ENCODE results near the gene RHOH.
"Not testable (repeated sequence)": the region's sequence is repeated elsewhere in the genome, so short reads cannot be mapped to it uniquely, and the experiment has no call there.

RHOH gene

GRCh38 chr4:40281913-40282312, 85.1 kb downstream of the RHOH start:
- POLR2A ChIA-PET, result no interaction called here
- TF ChIP-seq ZNF384 (IDR thresholded peaks at IDR 0.05) (no peak), SUZ12 (IDR thresholded peaks at IDR 0.05) (no peak), SP1 (IDR thresholded peaks at IDR 0.05) (no peak), FOXA1 (IDR thresholded peaks at IDR 0.05) (no peak), LEF1 (IDR thresholded peaks at IDR 0.05; ENCODE audit: borderline replicate concordance) (no peak), BHLHE40 (IDR thresholded peaks at IDR 0.05; ENCODE audit: borderline replicate concordance) (no peak), ARNT (IDR thresholded peaks at IDR 0.05) (no peak), ELF4 (IDR thresholded peaks at IDR 0.05) (no peak), NFRKB (IDR thresholded peaks at IDR 0.05) (no peak), FOXM1 (IDR thresholded peaks at IDR 0.05; ENCODE audit: borderline replicate concordance) (no peak), FOXK2 (IDR thresholded peaks at IDR 0.05) (no peak), L3MBTL2 (conservative IDR thresholded peaks at IDR 0.05) (no peak), CTBP1 (IDR thresholded peaks at IDR 0.05; ENCODE audit: borderline replicate concordance) (no peak), TARDBP (IDR thresholded peaks at IDR 0.05) (no peak), HDGF (IDR thresholded peaks at IDR 0.05; ENCODE audit: borderline replicate concordance) (no peak)
- TF ChIP-seq, protein P1, sequence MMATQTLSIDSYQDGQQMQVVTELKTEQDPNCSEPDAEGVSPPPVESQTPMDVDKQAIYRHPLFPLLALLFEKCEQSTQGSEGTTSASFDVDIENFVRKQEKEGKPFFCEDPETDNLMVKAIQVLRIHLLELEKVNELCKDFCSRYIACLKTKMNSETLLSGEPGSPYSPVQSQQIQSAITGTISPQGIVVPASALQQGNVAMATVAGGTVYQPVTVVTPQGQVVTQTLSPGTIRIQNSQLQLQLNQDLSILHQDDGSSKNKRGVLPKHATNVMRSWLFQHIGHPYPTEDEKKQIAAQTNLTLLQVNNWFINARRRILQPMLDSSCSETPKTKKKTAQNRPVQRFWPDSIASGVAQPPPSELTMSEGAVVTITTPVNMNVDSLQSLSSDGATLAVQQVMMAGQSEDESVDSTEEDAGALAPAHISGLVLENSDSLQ (IDR thresholded peaks at IDR 0.05), result no peak
- no peak for DNase-seq (ENCODE audit: extremely low spot score)
- CTCF ChIA-PET, result no interaction called here

GRCh38 chr4:40282857-40283256, 86.0 kb downstream of the RHOH start:
- POLR2A ChIA-PET, result not testable (repeated sequence)
- CTCF ChIA-PET, result interaction anchor here (0.9 kb wide), 1 partner anchor 33 kb away, joined by 3 read pairs; no protein-coding TSS in a partner anchor

GRCh38 chr4:40283413-40283812, 86.6 kb downstream of the RHOH start:
- ChIA-PET CTCF (interaction anchor here (0.9 kb wide), 1 partner anchor 33 kb away, joined by 3 read pairs; no protein-coding TSS in a partner anchor), POLR2A (no interaction called here)
- DNase-seq (ENCODE audit: extremely low spot score), result no peak
- TF ChIP-seq L3MBTL2 (conservative IDR thresholded peaks at IDR 0.05), result no peak
- TF ChIP-seq FOXK2 (IDR thresholded peaks at IDR 0.05), result no peak
- TF ChIP-seq, protein P1 (IDR thresholded peaks at IDR 0.05), result no peak
- no peak for TF ChIP-seq BHLHE40 (IDR thresholded peaks at IDR 0.05; ENCODE audit: borderline replicate concordance)
- no peak for TF ChIP-seq ELF4 (IDR thresholded peaks at IDR 0.05)
- no peak for TF ChIP-seq SUZ12 (IDR thresholded peaks at IDR 0.05)
- no peak for TF ChIP-seq FOXM1 (IDR thresholded peaks at IDR 0.05; ENCODE audit: borderline replicate concordance)
- no peak for TF ChIP-seq SP1 (IDR thresholded peaks at IDR 0.05)
- TF ChIP-seq HDGF (IDR thresholded peaks at IDR 0.05; ENCODE audit: borderline replicate concordance), result no peak
- no peak for TF ChIP-seq ARNT (IDR thresholded peaks at IDR 0.05)

More at GRCh38 chr4:40282857-40283256, 86.0 kb downstream of the RHOH start:
- not testable (repeated sequence) for DNase-seq (ENCODE audit: extremely low spot score)

DNA sequence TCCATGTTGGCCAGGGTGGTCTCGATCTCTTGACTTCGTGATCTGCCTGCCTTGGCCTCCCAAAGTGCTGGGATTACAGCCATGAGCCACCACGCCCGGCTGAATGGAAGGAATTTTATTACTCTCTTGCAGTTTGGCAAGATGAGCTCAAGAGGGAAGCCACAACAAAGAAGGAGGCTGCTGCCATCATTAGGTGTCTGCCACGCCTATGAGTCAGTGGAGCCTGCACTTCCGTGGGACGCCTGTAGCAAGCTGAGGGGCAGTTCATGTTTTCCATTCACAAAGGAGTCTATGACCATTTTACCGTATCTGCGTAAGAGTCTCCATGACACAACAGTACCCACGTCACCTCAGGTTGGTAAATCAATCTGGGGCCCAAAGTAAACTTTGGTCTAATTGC, 87.1 kb downstream of the RHOH start:
- no peak for TF ChIP-seq FOXK2 (IDR thresholded peaks at IDR 0.05)
- TF ChIP-seq, protein P1 (IDR thresholded peaks at IDR 0.05), result no peak
- TF ChIP-seq SUZ12 (IDR thresholded peaks at IDR 0.05), result no peak
- no peak for TF ChIP-seq TARDBP (IDR thresholded peaks at IDR 0.05)
- TF ChIP-seq LEF1 (IDR thresholded peaks at IDR 0.05; ENCODE audit: borderline replicate concordance), result no peak
- no peak for TF ChIP-seq CTBP1 (IDR thresholded peaks at IDR 0.05; ENCODE audit: borderline replicate concordance)
- TF ChIP-seq ELF4 (IDR thresholded peaks at IDR 0.05), result no peak
- DNase-seq (ENCODE audit: extremely low spot score), result no peak
- ChIA-PET POLR2A (no interaction called here), CTCF (interaction anchor here (0.9 kb wide), 1 partner anchor 32 kb away, joined by 3 read pairs; no protein-coding TSS in a partner anchor)

DNA sequence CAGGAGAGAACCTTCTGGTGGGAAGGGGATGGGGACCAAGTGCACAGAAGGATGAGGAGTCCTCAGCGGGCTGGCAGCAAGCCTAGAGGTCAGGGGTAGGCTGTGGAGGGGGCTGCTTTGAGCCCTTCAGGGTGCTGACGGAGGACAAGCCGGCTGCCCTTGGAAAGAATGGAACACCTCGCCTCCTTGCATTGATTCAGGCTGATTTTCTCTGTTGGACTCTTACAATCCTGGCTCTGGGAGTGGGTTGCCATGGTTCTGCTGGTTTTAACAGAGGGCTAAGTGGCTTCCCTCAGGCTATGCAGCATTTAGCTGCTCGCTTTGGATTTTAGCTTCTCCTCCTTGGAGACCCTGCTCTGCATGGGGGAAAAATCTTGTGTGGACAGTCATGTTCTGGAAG, 88.9 kb downstream of the RHOH start:
- ChIA-PET POLR2A (no interaction called here), CTCF (no interaction called here)
- TF ChIP-seq FOXK2 (IDR thresholded peaks at IDR 0.05), result no peak
- TF ChIP-seq HDGF (IDR thresholded peaks at IDR 0.05; ENCODE audit: borderline replicate concordance), result no peak
- no peak for TF ChIP-seq CTBP1 (IDR thresholded peaks at IDR 0.05; ENCODE audit: borderline replicate concordance)
- no peak for TF ChIP-seq ELF4 (IDR thresholded peaks at IDR 0.05)
- no peak for TF ChIP-seq ARNT (IDR thresholded peaks at IDR 0.05)
- no peak for TF ChIP-seq L3MBTL2 (conservative IDR thresholded peaks at IDR 0.05)
- TF ChIP-seq TARDBP (IDR thresholded peaks at IDR 0.05), result no peak
- no peak for TF ChIP-seq NFRKB (IDR thresholded peaks at IDR 0.05)
- TF ChIP-seq, protein P1 (IDR thresholded peaks at IDR 0.05), result no peak
- TF ChIP-seq FOXM1 (IDR thresholded peaks at IDR 0.05; ENCODE audit: borderline replicate concordance), result no peak
- no peak for TF ChIP-seq FOXA1 (IDR thresholded peaks at IDR 0.05)
- TF ChIP-seq BHLHE40 (IDR thresholded peaks at IDR 0.05; ENCODE audit: borderline replicate concordance), result no peak
- TF ChIP-seq SP1 (IDR thresholded peaks at IDR 0.05), result no peak
- no peak for TF ChIP-seq SUZ12 (IDR thresholded peaks at IDR 0.05)
- TF ChIP-seq LEF1 (IDR thresholded peaks at IDR 0.05; ENCODE audit: borderline replicate concordance), result no peak
- no peak for TF ChIP-seq ZNF384 (IDR thresholded peaks at IDR 0.05)
- DNase-seq (ENCODE audit: extremely low spot score), result no peak

- no peak for DNase-seq (ENCODE audit: extremely low spot score)
- ChIA-PET POLR2A (no interaction called here), CTCF (interaction anchor here (0.6 kb wide), 1 partner anchor 634 kb away, joined by 3 read pairs; no protein-coding TSS in a partner anchor)
- no peak for TF ChIP-seq ARNT (IDR thresholded peaks at IDR 0.05)
- no peak for TF ChIP-seq LEF1 (IDR thresholded peaks at IDR 0.05; ENCODE audit: borderline replicate concordance)
- no peak for TF ChIP-seq ELF4 (IDR thresholded peaks at IDR 0.05)
- no peak for TF ChIP-seq TARDBP (IDR thresholded peaks at IDR 0.05)
- no peak for TF ChIP-seq SP1 (IDR thresholded peaks at IDR 0.05)
- TF ChIP-seq ZNF384 (IDR thresholded peaks at IDR 0.05), result no peak
- TF ChIP-seq L3MBTL2 (conservative IDR thresholded peaks at IDR 0.05), result no peak
- TF ChIP-seq, protein P1 (IDR thresholded peaks at IDR 0.05), result no peak
- no peak for TF ChIP-seq HDGF (IDR thresholded peaks at IDR 0.05; ENCODE audit: borderline replicate concordance)
- TF ChIP-seq CTBP1 (IDR thresholded peaks at IDR 0.05; ENCODE audit: borderline replicate concordance), result no peak
- no peak for TF ChIP-seq BHLHE40 (IDR thresholded peaks at IDR 0.05; ENCODE audit: borderline replicate concordance)
- no peak for TF ChIP-seq FOXM1 (IDR thresholded peaks at IDR 0.05; ENCODE audit: borderline replicate concordance)
- TF ChIP-seq SUZ12 (IDR thresholded peaks at IDR 0.05), result no peak
Measured at GRCh38 chr4:40288566-40288965, 91.7 kb downstream of the RHOH start.

All from HEK293T (cell line).